LNCAP (cell line): ENCODE measurements around the gene KRT37.

Experiments used
- TF ChIP-seq, protein P1 (sequence below): fragments of 450-650 bp; IDR thresholded peaks from 2 replicates; pipeline ENCODE4 v1.5.1; 2017; ENCODE audit warnings: mild to moderate bottlenecking

KRT37 gene

GRCh38 chr17:41457676-41458075 is 33.3 kb upstream of the KRT37 start:
- TF ChIP-seq, protein P1, sequence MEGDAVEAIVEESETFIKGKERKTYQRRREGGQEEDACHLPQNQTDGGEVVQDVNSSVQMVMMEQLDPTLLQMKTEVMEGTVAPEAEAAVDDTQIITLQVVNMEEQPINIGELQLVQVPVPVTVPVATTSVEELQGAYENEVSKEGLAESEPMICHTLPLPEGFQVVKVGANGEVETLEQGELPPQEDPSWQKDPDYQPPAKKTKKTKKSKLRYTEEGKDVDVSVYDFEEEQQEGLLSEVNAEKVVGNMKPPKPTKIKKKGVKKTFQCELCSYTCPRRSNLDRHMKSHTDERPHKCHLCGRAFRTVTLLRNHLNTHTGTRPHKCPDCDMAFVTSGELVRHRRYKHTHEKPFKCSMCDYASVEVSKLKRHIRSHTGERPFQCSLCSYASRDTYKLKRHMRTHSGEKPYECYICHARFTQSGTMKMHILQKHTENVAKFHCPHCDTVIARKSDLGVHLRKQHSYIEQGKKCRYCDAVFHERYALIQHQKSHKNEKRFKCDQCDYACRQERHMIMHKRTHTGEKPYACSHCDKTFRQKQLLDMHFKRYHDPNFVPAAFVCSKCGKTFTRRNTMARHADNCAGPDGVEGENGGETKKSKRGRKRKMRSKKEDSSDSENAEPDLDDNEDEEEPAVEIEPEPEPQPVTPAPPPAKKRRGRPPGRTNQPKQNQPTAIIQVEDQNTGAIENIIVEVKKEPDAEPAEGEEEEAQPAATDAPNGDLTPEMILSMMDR = no peak

- TF ChIP-seq, protein P1 = no peak
Observed at GRCh38 chr17:41456204-41456603, 31.8 kb upstream of the KRT37 start.

- TF ChIP-seq, protein P1 = no peak
Observed at GRCh38 chr17:41455236-41455635, 30.9 kb upstream of the KRT37 start.

DNA sequence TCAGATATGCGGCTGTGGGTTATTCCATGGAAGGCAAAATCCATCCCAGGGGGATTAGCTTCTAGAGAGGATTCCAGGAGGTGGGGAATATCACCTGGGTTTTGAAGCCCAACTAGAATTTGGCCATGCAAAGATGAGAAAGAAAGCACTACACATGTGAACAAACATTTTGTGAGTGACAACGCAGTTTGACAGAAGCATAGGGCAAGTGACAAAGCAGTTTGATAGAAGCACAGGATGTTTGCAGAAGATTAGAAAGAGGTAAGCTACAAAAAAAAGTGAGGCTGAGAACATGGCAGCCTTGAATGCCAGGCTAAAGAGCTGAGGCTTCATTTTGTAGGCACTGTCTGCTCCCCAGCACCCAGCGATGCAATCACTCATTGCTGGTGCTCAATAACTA is 28.7 kb upstream of the KRT37 start:
- TF ChIP-seq, protein P1 = no peak

DNA sequence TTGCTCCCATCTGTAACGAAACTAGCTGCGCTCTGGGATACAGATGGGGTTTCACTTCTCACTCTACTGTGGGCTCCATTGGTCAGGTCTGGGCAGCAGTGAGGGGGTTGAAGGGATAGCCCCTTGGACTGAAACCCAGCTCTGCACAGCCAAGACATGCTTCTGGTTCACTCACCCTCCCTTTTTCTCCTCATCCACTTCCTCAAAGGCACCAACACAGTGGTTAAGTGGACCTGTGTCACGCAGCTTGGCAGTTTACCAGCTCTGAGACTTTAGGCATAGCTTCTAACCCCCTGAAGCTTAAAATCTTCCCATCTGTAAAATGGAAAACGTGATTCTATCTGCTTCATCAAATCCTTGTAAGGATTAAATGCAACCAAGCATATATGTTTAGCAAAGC is 27.9 kb upstream of the KRT37 start:
- TF ChIP-seq, protein P1 = no peak

DNA sequence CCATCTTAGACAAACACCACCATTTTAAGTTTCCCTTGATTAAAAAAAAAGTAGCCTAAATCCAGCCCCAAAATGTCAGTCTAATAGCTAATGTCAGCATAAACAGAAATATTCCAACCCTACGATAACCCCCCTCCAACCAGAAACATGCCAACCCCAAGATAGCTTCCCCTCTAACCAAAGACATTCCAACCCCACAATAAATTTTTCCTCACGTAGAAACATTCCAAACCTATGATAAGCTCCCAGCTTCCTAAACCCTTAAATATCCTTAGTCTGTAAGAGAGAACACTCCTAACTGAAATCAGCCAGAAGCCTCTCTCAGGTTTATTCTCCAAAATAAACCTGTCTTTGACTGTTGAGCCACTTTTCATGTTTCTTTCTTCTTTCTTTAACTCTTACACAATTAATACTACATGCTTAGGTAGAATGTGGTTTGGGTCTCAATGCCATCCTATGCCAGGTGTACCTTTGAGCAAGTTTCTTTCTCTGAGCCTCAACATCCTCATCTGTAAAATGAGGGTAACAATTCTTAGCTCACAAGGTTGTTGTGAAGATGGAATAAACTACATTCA is 26.9 kb upstream of the KRT37 start:
- TF ChIP-seq, protein P1 = no peak

DNA sequence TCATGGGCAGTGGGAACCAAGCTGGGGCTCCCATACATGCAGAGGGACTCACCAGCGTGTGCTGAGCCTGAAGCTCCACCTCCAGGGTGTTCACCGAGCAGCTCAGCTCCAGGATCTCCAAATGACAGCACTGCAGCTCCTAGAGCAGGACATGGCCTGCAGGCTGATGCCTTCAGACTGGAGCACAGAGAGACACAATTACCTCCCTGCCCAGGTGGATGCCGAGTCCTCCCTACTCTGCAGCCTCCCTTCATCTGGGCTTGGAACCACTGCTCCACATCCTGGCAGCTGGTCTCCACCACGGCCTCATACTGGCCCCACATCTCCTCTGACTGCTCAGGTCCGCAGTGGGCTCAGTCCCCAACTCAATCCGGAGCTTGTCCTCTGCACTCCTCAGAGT is 24.6 kb upstream of the KRT37 start:
- TF ChIP-seq, protein P1 = no peak

DNA sequence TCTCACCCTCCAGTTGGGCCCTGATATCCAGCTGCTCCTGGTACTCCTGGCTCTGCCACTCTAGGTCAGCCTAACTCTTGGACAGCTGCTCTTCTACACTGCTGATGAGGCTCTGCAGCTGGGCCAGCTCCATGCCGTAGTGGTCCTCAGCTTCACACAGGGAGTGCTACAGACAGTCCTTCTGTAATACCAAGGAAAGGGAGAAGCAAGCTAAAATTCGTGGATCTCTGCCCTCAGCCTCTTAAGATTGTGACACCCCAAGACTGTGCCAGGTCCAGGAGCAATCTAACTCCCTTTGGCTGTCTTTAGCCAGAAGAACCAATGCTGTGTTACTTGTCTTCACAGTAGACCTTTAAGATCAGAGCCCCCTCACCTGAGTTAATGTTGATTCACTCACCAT is 24.1 kb upstream of the KRT37 start:
- TF ChIP-seq, protein P1 = no peak
